ENCODE measurements around the gene GVQW3. TPM values are rescaled to one million over a fixed set of nuclear protein-coding genes. Genes with fewer than 3 reads are reported as not detected.

GVQW3 gene
- total RNA-seq, 3 donors from 2014 or later: 1.9 to 2.2 (median 2.1) TPM

- Mint-ChIP-seq H3K4me3 (peak overlapping the region; percentile 98), H3K4me1 (ENCODE audit: low read depth) (peaks cover 38% of the 10 kb centered on the region), H3K36me3 (ENCODE audit: insufficient read depth) (peaks cover 21% of the 10 kb centered on the region), H3K27me3 (ENCODE audit: low read depth) (no peaks in the 10 kb centered on the region), H3K9me3 (no peaks in the 10 kb centered on the region)
- DNase-seq: peak; percentile 16
- peak; percentile 39 to 44 for ATAC-seq
Observed at GRCh38 chr11:76445121-76446084, 64.3 kb downstream of the GVQW3 start.

GRCh38 chr11:76448506-76448905, 67.4 kb downstream of the GVQW3 start:
- DNase-seq: no peak
- ATAC-seq: no peak
- no peak overlapping the region for H3K4me3 Mint-ChIP-seq
- H3K27me3 Mint-ChIP-seq (ENCODE audit: low read depth): no peaks in the 10 kb centered on the region
- H3K4me1 Mint-ChIP-seq (ENCODE audit: low read depth): peaks cover 31% of the 10 kb centered on the region
- H3K9me3 Mint-ChIP-seq: no peaks in the 10 kb centered on the region
- H3K36me3 Mint-ChIP-seq (ENCODE audit: insufficient read depth): peaks cover 31% of the 10 kb centered on the region

- Mint-ChIP-seq H3K9me3 (no peaks in the 10 kb centered on the region), H3K4me1 (ENCODE audit: low read depth) (peaks cover 10% of the 10 kb centered on the region), H3K27me3 (ENCODE audit: low read depth) (no peaks in the 10 kb centered on the region), H3K36me3 (ENCODE audit: insufficient read depth) (peaks cover 39% of the 10 kb centered on the region), H3K4me3 (no peak overlapping the region)
- ATAC-seq (no peak), DNase-seq (no peak)
Observed at GRCh38 chr11:76453248-76453647, 72.1 kb downstream of the GVQW3 start.

DNA sequence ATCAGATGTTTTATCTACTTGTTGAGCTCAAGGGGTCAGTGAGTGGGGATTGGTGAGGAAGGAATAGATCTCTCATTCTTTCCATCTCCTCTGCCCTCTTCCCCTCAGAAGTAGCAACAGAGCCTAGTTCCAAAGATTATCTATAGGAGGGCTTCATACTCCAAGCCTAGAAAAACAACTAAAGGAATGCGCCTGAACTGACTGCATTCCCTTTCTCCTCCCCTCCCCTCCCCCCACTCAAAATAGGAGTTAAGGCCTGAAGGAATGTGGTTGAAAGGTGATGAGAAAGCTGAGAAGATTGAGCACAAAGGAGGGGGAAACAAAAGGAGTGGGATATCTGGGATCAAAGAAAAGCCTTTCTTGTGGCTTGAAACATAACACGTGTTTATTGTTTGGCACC, 74.2 kb downstream of the GVQW3 start:
- DNase-seq: no peak
- Mint-ChIP-seq H3K27me3 (ENCODE audit: low read depth) (no peaks in the 10 kb centered on the region), H3K9me3 (no peaks in the 10 kb centered on the region), H3K36me3 (ENCODE audit: insufficient read depth) (peaks cover 44% of the 10 kb centered on the region), H3K4me1 (ENCODE audit: low read depth) (peaks cover 4% of the 10 kb centered on the region), H3K4me3 (no peak overlapping the region)
- no peak for ATAC-seq

DNA sequence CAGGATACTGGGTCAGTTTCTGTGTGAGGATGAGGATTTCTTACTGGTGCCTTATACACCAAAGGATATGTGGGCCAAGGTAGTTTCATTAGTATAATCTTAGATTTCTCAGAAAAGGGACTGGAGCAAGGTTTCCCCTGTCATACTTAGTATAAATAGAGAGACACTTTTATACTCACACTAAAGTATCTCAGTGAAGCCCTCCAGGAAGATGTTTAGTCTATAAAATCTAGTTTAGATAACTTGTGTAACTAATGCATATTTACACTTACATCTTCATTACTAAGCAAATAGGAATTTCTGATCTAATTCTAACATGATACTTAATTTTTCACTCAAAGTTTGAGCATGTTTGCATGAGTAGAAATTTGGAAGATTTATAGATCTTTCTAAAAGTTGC, 74.8 kb downstream of the GVQW3 start:
- no peak for DNase-seq
- H3K4me1 Mint-ChIP-seq (ENCODE audit: low read depth): peaks cover 3% of the 10 kb centered on the region
- no peaks in the 10 kb centered on the region for H3K27me3 Mint-ChIP-seq (ENCODE audit: low read depth)
- H3K36me3 Mint-ChIP-seq (ENCODE audit: insufficient read depth): peaks cover 44% of the 10 kb centered on the region
- H3K9me3 Mint-ChIP-seq: no peaks in the 10 kb centered on the region
- H3K4me3 Mint-ChIP-seq: no peak overlapping the region
- no peak for ATAC-seq

DNA sequence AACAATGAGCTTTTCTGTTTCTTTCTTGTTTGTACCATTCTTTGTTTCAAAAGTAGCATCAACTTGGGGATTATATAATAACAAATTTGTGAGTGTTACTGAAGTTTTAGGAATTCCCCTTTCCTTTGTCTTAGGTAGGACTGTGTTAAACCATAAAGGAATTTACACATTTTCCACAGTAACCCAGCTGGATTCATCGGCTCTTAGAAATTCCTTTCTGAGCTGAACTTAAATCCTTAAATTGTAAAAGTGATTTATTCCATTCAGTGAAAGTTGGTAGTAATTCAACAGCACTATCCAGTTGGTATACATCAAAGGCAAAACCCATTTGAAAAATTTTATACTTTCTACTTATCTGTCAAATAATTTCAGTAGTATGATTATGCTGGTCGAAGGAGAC, 75.4 kb downstream of the GVQW3 start:
- H3K36me3 Mint-ChIP-seq (ENCODE audit: insufficient read depth): peaks cover 42% of the 10 kb centered on the region
- H3K9me3 Mint-ChIP-seq: no peaks in the 10 kb centered on the region
- no peaks in the 10 kb centered on the region for H3K27me3 Mint-ChIP-seq (ENCODE audit: low read depth)
- ATAC-seq: no peak
- H3K4me1 Mint-ChIP-seq (ENCODE audit: low read depth): no peaks in the 10 kb centered on the region
- H3K4me3 Mint-ChIP-seq: no peak overlapping the region
- no peak for DNase-seq

Other genes starting within 250 kb of the GVQW3 start
- gene WNT11, start 174.8 kb upstream of the GVQW3 start, total RNA-seq: under 1 TPM in 1 of 3 donors, not detected in 2; 0.26 TPM
- gene THAP12, start 191 bp upstream of the GVQW3 start, total RNA-seq: 10 to 100 TPM; 70.5 to 71.7 (median 71.3) TPM
- gene EMSY, start 63.7 kb downstream of the GVQW3 start, total RNA-seq: 10 to 100 TPM; 18.2 to 21.3 (median 19.7) TPM

Data from activated T-cell treated with anti-CD3 and anti-CD28 coated beads, Interleukin-2, amount 50 U/mL, for 4 hours (primary cell).